Large intestine (tissue), 3 donors: Measurements from ENCODE around the gene TPT1. TPM values are rescaled to one million over a fixed set of nuclear protein-coding genes. Genes with fewer than 3 reads are reported as not detected.

Experiments
- DNase-seq, 2 donors: peaks; one replicate each; pipeline versions ENCODE4 v3.0.0 to v3.0.0-alpha.2; 2013
- H3K27ac ChIP-seq: one replicate; pipeline ENCODE4 v1.5.1; 2013; ENCODE audit warnings: low read length
- H3K27me3 ChIP-seq: 2 replicates; pipeline ENCODE4 v1.6.1; 2013; ENCODE audit warnings: low read length; ENCODE audit not compliant: control insufficient read depth, insufficient read depth
- H3K36me3 ChIP-seq: 2 replicates; pipeline ENCODE4 v1.6.1; 2013; ENCODE audit warnings: low read length; ENCODE audit not compliant: control insufficient read depth, insufficient read depth
- H3K4me1 ChIP-seq: one replicate; pipeline ENCODE4 v1.6.1; 2013; ENCODE audit warnings: low read length; ENCODE audit not compliant: control insufficient read depth, insufficient read depth
- H3K4me3 ChIP-seq: one replicate; pipeline ENCODE4 v1.5.1; 2013; ENCODE audit warnings: low read length
- H3K9me3 ChIP-seq: one replicate; pipeline ENCODE4 v1.6.1; 2013; ENCODE audit warnings: mild to moderate bottlenecking, low read depth, low read length, moderate library complexity; ENCODE audit not compliant: control insufficient read depth
- WGBS: methylation state at CpG from one replicate; pipeline ENCODE4 v1.1.5; 2013; ENCODE audit warnings: low lambda C conversion rate; ENCODE audit not compliant: insufficient coverage; 5-methylcytosine and 5-hydroxymethylcytosine counted together
- polyA plus RNA-seq: library from polyadenylated mRNA; unstranded; fragments of 120-200 nt; gene quantifications from one replicate; pipeline ENCODE4 v1.2.1, GENCODE V29; 2013

Gene TPT1
- polyA plus RNA-seq, 1 donor, result 9,736 TPM

- WGBS, result 100% methylated on average over 1 of the region's 7 CpGs
- Histone ChIP-seq H3K4me3 (no peak overlapping the region), H3K27me3 (no peaks in the 10 kb centered on the region), H3K36me3 (no peaks in the 10 kb centered on the region), H3K4me1 (no peaks in the 10 kb centered on the region), H3K27ac (no peak overlapping the region), H3K9me3 (no peaks in the 10 kb centered on the region)
- no peak for DNase-seq
Measured at GRCh38 chr13:45295536-45295935, 45.4 kb downstream of the TPT1 start.

DNA sequence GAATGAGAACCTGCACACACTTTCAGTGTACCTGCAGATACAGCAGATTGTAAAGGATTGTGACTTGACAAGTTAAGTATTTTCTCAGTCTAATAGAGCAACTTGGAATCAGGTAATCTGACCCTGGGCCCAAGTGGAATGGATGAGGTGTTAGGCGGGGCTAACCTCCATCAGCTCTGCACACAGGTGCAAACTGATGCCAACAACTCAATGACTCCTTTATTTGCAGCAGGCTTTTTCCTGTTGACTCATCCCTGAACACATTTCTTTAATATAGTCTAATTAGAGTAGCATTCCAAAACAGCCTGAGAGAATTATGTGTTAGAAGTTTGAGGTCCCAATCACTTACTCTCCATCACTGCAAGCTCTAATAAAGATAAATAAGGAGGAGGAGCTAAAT is 48.8 kb downstream of the TPT1 start:
- Histone ChIP-seq H3K4me1 (no peaks in the 10 kb centered on the region), H3K27ac (no peak overlapping the region), H3K9me3 (no peaks in the 10 kb centered on the region), H3K4me3 (no peak overlapping the region), H3K27me3 (no peaks in the 10 kb centered on the region), H3K36me3 (peaks cover 4% of the 10 kb centered on the region)
- no CpG with 5 or more reads among the region's 1 CpG for WGBS
- no peak for DNase-seq

DNA sequence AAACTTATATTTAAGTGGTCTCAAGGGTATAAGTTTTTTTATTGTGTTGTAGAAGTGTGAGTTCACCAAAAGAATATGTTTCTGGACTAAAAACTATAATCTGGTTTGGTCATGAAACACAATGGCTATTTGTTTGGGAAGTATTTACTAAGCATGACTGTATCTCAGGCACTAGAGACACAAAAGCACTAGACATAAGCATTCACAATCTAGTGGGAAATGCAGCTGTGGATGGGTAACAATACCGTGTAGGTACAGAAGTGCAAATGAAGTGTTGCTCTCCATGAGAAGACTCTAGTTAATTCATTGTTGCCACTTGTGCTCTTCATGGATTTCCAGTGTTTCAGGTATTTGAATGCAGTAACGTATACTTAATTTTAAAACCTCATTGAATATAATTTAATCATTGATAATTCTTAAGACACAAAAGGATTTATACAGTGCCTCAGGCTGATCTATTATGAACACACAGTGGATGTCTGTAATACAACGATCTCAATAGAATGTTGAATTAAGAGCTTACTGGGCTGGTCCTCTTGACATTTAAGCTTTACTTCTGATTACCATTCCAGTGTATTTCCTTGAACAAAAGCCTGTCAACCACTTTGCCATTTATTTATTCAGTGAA is 50.9 kb downstream of the TPT1 start:
- Histone ChIP-seq H3K27me3 (no peaks in the 10 kb centered on the region), H3K36me3 (peaks cover 10% of the 10 kb centered on the region), H3K27ac (no peak overlapping the region), H3K4me1 (no peaks in the 10 kb centered on the region), H3K9me3 (no peaks in the 10 kb centered on the region), H3K4me3 (no peak overlapping the region)
- no peak for DNase-seq
- WGBS, result 100% methylated on average over 1 of the region's 3 CpGs

Other genes starting within 250 kb of the TPT1 start
- gene GTF2F2, start 220.7 kb downstream of the TPT1 start, polyA plus RNA-seq, result 19.3 TPM
- 0.10 TPM for gene KCTD4, start 140.1 kb downstream of the TPT1 start, polyA plus RNA-seq
- 5.3 TPM for gene SLC25A30, start 77.2 kb upstream of the TPT1 start, polyA plus RNA-seq
- 24.7 TPM for gene COG3, start 123.8 kb upstream of the TPT1 start, polyA plus RNA-seq